Panc1 (cell line): ENCODE results near the gene NKAIN4. TPM values are rescaled to one million over a fixed set of nuclear protein-coding genes. Genes with fewer than 3 reads are reported as not detected.

ENCODE experiments used
- ATAC-seq: fragments of 200-7000 bp; cut with Tn5 transposase; 2 replicates; pipeline ENCODE4 v1.9.1; 2020; ENCODE audit warnings: mild to moderate bottlenecking, moderate library complexity
- BruUV-seq: library from RNA; stranded (reverse); fragments of 400-500 nt; replicated peaks from 2 replicates; lab custom pipeline; 2021; lab: Mats Ljungman, UMichigan
- CTCF ChIA-PET: fragments of 300-600 bp; sonication (Branson Sonifier 250); formaldehyde crosslinking; loops from one replicate; lab custom pipeline; 2022; ENCODE audit warnings: antibody characterized with exemption; lab: Charles Lee
- POLR2A ChIA-PET: fragments of 300-600 bp; sonication (Branson Sonifier 250); formaldehyde crosslinking; loops from one replicate; lab custom pipeline; 2022; ENCODE audit warnings: antibody characterized with exemption; lab: Charles Lee
- DNase-seq: peaks from one replicate; pipeline ENCODE4 v3.0.0-alpha.2; 2010; ENCODE audit warnings: low read depth, low spot score
- H3K27ac ChIP-seq: 2 replicates; pipeline ENCODE4 v1.5.1; 2011; ENCODE audit warnings: mild to moderate bottlenecking, low read length, inconsistent platforms
- H3K27me3 ChIP-seq: fragments of 200-500 bp; sonication (Bioruptor generic); 2 replicates; pipeline ENCODE4 v1.6.0; 2014; ENCODE audit warnings: low read length, inconsistent platforms; ENCODE audit not compliant: control insufficient read depth, insufficient read depth
- H3K36me3 ChIP-seq: fragments of 200-500 bp; sonication (Bioruptor generic); 2 replicates; pipeline ENCODE4 v1.5.1; 2014; ENCODE audit warnings: inconsistent platforms, mild to moderate bottlenecking, low read length, moderate library complexity; ENCODE audit not compliant: control insufficient read depth, insufficient read depth
- H3K4me1 ChIP-seq: 2 replicates; pipeline ENCODE4 v1.5.1; 2011; ENCODE audit warnings: inconsistent platforms, mild to moderate bottlenecking, low read length, moderate library complexity; ENCODE audit not compliant: control insufficient read depth, insufficient read depth
- H3K4me3 ChIP-seq, 2 experiments: 2 replicates each; pipeline ENCODE4 v1.5.1; 2011 to 2012; ENCODE audit warnings: low read depth in 2 of 2, low read length in 2 of 2, mild to moderate bottlenecking in 2 of 2, inconsistent platforms in 1 of 2, moderate library complexity in 1 of 2
- H3K9me3 ChIP-seq: fragments of 200-500 bp; sonication (Bioruptor generic); 2 replicates; pipeline ENCODE4 v1.5.1; 2014; ENCODE audit warnings: low read depth, mild to moderate bottlenecking, inconsistent platforms, low read length, moderate library complexity; ENCODE audit not compliant: control insufficient read depth, insufficient read depth
- POLR2AphosphoS5 ChIP-seq: IDR thresholded peaks from 2 replicates; pipeline ENCODE4 v1.6.1; 2012; ENCODE audit warnings: mild to moderate bottlenecking, low read depth, low read length, moderate library complexity
- SIN3A ChIP-seq: IDR thresholded peaks from 2 replicates; pipeline ENCODE4 v1.6.1; 2012; ENCODE audit warnings: low read depth, mild to moderate bottlenecking, low read length, moderate library complexity, borderline replicate concordance; ENCODE audit not compliant: insufficient read depth
- TCF7L2 ChIP-seq: IDR thresholded peaks from 2 replicates; pipeline ENCODE4 v1.6.1; 2011; ENCODE audit warnings: mild to moderate bottlenecking, low read depth, low read length, inconsistent platforms
- in situ Hi-C: cut with HindIII; loops from 2 replicates; pipeline ENCODE4 v1.10.0; 2016; ENCODE audit warnings: low sequenced_read_pairs, low pct_unique_long_range_greater_than_20kb
- intact Hi-C: fragments of 100-400 bp; cut with micrococcal nuclease; formaldehyde crosslinking; loops from one replicate; pipeline ENCODE4 v1.10.0; 2022; ENCODE audit not compliant: unreplicated experiment
- total RNA-seq: library from RNA; stranded (reverse); gene quantifications from one replicate; pipeline ENCODE4 v1.2.1, GENCODE V29; 2021; ENCODE audit not compliant: unreplicated experiment
- TF ChIP-seq, protein P1 (sequence below), 2 experiments: IDR thresholded peaks; 2 replicates each; pipeline ENCODE4 v1.6.1; 2011 to 2012; ENCODE audit warnings: low read depth in 2 of 2, control low read depth in 1 of 2, low read length in 1 of 2, mild to moderate bottlenecking in 1 of 2, moderate library complexity in 1 of 2; ENCODE audit not compliant: insufficient read depth in 1 of 2
- TF ChIP-seq, protein P2 (sequence below): fragments of 450-650 bp; IDR thresholded peaks from 2 replicates; pipeline ENCODE4 v1.5.1; 2017; ENCODE audit warnings: mild to moderate bottlenecking

NKAIN4 gene
- total RNA-seq, 1 experiment from 2014 or later: 5.5 TPM

DNA sequence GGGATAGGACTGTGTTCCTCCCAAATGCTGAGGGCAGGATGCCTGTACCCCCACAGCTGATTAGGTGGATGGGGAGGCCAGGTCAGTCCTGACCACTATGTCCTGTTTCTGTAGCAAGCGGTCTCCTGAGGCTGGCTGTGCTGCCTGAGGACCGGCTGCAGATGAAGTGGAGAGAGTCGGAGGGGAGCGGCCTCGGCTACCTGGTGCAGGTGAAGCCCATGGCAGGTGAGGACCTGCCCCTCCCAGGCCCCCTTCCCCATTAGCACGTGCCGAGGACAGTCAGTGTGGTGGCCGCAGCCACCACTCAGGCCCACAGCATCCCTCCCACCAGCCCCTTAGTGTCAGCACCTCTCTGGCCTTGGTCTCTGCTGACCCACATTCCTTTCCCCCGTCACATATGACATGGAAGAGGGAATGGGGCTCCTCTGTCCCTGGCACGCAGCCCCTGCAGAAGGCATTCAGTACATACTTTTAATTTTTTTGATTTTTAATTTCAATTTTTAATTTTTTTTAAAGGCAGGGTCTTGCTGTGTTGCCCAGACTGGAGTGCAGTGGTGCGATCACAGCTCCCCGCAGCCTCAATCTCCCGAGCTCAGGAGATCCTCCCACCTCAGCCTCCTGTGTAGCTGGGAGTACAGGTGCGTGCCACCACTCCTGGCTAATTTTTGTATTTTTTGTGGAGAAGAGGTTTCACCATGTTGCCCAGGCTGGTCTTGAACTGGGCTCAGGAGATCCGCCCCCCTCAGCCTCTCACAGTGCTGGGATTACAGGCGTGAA is 43.7 kb upstream of the NKAIN4 start:
- Histone ChIP-seq H3K27ac (no peak overlapping the region), H3K27me3 (0 out of 2 replicates have a peak, but pooled peaks cover 2% of the 10 kb centered on the region), H3K9me3 (peaks cover 7% of the 10 kb centered on the region; the same call in 1 of the 2 replicates), H3K36me3 (no peaks in the 10 kb centered on the region), H3K4me3 (no peak overlapping the region), H3K4me1 (no peaks in the 10 kb centered on the region; the same call in 1 of the 2 replicates)
- DNase-seq (no peak), ATAC-seq (no peak)
- POLR2A ChIA-PET: no interaction called here
- no TSS peak for BruUV-seq
- CTCF ChIA-PET: no interaction called here
- intact Hi-C loops (no loop called here), in situ Hi-C loops (loop anchor here (25.0 kb wide), 1 partner anchor 89 kb away; no protein-coding TSS in a partner anchor)
- no peak for TF ChIP-seq TCF7L2
- TF ChIP-seq, protein P1, sequence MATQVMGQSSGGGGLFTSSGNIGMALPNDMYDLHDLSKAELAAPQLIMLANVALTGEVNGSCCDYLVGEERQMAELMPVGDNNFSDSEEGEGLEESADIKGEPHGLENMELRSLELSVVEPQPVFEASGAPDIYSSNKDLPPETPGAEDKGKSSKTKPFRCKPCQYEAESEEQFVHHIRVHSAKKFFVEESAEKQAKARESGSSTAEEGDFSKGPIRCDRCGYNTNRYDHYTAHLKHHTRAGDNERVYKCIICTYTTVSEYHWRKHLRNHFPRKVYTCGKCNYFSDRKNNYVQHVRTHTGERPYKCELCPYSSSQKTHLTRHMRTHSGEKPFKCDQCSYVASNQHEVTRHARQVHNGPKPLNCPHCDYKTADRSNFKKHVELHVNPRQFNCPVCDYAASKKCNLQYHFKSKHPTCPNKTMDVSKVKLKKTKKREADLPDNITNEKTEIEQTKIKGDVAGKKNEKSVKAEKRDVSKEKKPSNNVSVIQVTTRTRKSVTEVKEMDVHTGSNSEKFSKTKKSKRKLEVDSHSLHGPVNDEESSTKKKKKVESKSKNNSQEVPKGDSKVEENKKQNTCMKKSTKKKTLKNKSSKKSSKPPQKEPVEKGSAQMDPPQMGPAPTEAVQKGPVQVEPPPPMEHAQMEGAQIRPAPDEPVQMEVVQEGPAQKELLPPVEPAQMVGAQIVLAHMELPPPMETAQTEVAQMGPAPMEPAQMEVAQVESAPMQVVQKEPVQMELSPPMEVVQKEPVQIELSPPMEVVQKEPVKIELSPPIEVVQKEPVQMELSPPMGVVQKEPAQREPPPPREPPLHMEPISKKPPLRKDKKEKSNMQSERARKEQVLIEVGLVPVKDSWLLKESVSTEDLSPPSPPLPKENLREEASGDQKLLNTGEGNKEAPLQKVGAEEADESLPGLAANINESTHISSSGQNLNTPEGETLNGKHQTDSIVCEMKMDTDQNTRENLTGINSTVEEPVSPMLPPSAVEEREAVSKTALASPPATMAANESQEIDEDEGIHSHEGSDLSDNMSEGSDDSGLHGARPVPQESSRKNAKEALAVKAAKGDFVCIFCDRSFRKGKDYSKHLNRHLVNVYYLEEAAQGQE (IDR thresholded peaks at IDR 0.05; ENCODE audit: insufficient read depth in 1 of 2, low read depth in 2 of 2, low read length in 1 of 2): no peak
- TF ChIP-seq SIN3A: no peak
- TF ChIP-seq, protein P2, sequence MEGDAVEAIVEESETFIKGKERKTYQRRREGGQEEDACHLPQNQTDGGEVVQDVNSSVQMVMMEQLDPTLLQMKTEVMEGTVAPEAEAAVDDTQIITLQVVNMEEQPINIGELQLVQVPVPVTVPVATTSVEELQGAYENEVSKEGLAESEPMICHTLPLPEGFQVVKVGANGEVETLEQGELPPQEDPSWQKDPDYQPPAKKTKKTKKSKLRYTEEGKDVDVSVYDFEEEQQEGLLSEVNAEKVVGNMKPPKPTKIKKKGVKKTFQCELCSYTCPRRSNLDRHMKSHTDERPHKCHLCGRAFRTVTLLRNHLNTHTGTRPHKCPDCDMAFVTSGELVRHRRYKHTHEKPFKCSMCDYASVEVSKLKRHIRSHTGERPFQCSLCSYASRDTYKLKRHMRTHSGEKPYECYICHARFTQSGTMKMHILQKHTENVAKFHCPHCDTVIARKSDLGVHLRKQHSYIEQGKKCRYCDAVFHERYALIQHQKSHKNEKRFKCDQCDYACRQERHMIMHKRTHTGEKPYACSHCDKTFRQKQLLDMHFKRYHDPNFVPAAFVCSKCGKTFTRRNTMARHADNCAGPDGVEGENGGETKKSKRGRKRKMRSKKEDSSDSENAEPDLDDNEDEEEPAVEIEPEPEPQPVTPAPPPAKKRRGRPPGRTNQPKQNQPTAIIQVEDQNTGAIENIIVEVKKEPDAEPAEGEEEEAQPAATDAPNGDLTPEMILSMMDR: no peak
- no peak for TF ChIP-seq POLR2AphosphoS5

DNA sequence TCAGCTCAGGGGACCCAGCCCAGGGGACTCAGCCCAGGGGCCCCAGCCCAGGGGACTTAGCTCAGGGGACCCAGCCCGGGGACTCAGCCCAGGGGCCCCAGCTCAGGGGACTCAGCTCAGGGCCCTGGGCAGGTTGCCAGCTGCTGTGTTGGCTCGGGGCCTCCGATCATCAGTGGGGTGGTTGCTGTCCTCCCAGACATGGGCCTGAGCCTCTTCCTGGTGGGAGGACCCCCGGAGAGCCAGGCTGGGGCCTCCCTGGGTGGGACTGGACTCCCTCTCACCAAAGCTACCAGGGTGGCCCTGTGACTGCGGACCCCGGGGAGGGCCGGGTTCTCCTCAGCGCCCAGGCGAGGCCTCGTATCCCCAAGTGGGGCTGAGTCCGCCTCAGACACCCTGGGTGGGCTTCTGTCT is 43.1 kb upstream of the NKAIN4 start:
- in situ Hi-C loops: loop anchor here (25.0 kb wide), 1 partner anchor 90 kb away; no protein-coding TSS in a partner anchor

More for the DNA sequence above, 43.1 kb upstream of the NKAIN4 start:
- Histone ChIP-seq H3K36me3 (no peaks in the 10 kb centered on the region), H3K9me3 (peaks cover 7% of the 10 kb centered on the region; the same call in 1 of the 2 replicates), H3K27me3 (0 out of 2 replicates have a peak, but pooled peaks cover 2% of the 10 kb centered on the region), H3K4me1 (no peaks in the 10 kb centered on the region; the same call in 1 of the 2 replicates), H3K27ac (no peak overlapping the region), H3K4me3 (no peak overlapping the region)
- DNase-seq (no peak), ATAC-seq (no peak)
- no peak for TF ChIP-seq TCF7L2
- no peak for TF ChIP-seq SIN3A
- TF ChIP-seq, protein P2: no peak
- no peak for TF ChIP-seq POLR2AphosphoS5
- TF ChIP-seq, protein P1 (IDR thresholded peaks at IDR 0.05; ENCODE audit: insufficient read depth in 1 of 2, low read depth in 2 of 2, low read length in 1 of 2): no peak
- POLR2A ChIA-PET: interaction anchor here (0.6 kb wide), 1 partner anchor 9 kb away, joined by 6 read pairs; no protein-coding TSS in a partner anchor
- intact Hi-C loops: no loop called here
- BruUV-seq: no TSS peak
- CTCF ChIA-PET: interaction anchor here (0.6 to 0.8 kb wide), 2 partner anchors 17 to 910 kb away, joined by 3 to 6 read pairs; no protein-coding TSS in a partner anchor
